ENCODE measurements around the gene PDE9A.

The PDE9A gene

DNA sequence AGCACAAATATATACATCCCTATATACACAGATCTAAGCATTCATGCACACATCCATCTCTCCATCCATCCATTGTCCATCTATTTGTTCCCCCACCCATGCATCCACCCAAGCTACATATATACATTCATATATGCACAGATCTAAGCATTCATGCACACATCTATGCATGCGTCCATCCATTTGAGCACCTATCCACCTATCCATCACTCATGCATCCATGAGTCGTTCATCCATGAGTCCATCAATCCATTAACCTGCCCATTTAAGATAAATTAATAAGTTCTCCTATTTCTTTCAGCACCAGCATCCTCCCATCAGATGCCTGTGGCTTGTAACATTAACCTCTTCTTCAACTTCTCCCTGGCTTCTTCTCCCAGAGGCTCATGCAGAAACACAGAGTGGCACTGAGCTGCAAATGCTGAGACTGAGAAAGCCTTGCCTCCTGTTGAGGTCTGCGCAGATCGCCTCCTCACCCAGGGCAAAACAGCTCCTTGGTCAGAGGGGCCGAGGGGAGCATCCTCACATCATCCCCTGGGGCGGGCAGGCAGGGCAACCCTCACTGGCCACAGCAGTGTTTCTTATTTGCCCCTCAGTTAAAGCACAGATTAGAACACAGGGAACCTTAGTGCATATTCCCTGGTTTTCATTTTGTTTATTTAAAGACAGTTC, 17.4 kb upstream of the PDE9A start:
- no peak overlapping the region for H3K4me3 ChIP-seq (ENCODE audit: low read depth, low read length)
- TF ChIP-seq, protein P1, sequence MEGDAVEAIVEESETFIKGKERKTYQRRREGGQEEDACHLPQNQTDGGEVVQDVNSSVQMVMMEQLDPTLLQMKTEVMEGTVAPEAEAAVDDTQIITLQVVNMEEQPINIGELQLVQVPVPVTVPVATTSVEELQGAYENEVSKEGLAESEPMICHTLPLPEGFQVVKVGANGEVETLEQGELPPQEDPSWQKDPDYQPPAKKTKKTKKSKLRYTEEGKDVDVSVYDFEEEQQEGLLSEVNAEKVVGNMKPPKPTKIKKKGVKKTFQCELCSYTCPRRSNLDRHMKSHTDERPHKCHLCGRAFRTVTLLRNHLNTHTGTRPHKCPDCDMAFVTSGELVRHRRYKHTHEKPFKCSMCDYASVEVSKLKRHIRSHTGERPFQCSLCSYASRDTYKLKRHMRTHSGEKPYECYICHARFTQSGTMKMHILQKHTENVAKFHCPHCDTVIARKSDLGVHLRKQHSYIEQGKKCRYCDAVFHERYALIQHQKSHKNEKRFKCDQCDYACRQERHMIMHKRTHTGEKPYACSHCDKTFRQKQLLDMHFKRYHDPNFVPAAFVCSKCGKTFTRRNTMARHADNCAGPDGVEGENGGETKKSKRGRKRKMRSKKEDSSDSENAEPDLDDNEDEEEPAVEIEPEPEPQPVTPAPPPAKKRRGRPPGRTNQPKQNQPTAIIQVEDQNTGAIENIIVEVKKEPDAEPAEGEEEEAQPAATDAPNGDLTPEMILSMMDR (IDR thresholded peaks at IDR 0.05; ENCODE audit: low read depth, low read length, missing control alignments): no peak
- no peak for DNase-seq (ENCODE audit: low read depth)

GRCh38 chr21:42636520-42637266, 16.7 kb upstream of the PDE9A start:
- H3K4me3 ChIP-seq (ENCODE audit: low read depth, low read length): no peak overlapping the region
- TF ChIP-seq, protein P1 (IDR thresholded peaks at IDR 0.05; ENCODE audit: low read depth, low read length, missing control alignments): no peak
- no peak for DNase-seq (ENCODE audit: low read depth)

GRCh38 chr21:42637267-42638041, 16.0 kb upstream of the PDE9A start:
- H3K4me3 ChIP-seq (ENCODE audit: low read depth, low read length): no peak overlapping the region
- no peak for DNase-seq (ENCODE audit: low read depth)
- TF ChIP-seq, protein P1 (IDR thresholded peaks at IDR 0.05; ENCODE audit: low read depth, low read length, missing control alignments): no peak

DNA sequence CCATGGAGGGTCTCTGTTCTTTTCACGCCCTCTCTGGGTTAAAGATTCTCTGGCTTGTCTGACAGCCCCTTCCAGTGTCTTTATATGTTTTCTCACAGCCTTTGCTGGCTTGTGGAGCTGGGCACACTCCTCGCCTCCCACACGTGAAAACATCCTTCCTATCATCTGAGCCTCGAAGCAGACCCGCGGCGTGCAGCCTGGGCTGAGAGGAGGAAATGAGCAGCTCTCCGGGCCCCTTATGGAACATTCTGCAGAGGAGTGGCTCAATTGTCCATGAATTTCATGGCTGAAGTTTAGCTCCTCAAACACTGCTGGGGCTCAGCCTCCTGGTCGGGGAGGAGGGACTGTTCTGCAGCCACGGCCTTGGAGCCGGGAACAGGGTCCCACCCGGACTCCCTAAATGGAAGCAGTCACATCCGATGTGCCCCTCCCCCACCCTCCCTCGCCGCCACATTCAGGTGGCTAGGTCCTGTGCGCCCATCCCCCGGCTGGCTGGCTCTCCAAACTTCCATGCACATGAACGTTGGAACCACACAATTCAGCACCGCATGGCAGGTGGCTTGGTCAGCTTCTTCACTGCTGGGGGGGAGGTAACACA, 15.1 kb upstream of the PDE9A start:
- TF ChIP-seq, protein P1 (IDR thresholded peaks at IDR 0.05; ENCODE audit: low read depth, low read length, missing control alignments): no peak
- DNase-seq (ENCODE audit: low read depth): no peak
- no peak overlapping the region for H3K4me3 ChIP-seq (ENCODE audit: low read depth, low read length)

DNA sequence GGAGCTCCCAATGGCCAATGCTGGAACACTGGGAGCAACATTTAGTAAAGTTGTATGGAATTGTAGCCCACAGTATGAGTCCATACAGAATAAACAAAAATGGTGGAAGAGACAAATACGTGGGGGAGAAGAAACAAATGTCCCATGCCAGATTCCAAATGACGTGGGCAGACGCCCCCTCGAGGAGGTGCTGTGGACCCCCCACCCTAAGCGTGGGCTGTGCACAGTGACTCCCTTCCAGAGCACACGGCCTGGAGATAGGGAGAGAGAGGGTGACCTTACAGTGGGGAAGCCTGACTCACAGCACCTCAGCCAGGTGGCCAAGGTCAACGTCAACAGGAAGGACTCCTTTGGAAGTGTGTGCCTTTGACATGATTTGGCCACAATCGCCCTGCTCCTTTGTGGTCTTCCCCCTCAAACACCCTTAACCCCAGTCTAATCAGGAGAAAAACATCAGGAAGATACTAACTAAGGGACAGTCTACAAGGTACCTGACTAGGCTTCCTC, 13.7 kb upstream of the PDE9A start:
- no peak overlapping the region for H3K4me3 ChIP-seq (ENCODE audit: low read depth, low read length)
- TF ChIP-seq, protein P1 (IDR thresholded peaks at IDR 0.05; ENCODE audit: low read depth, low read length, missing control alignments): no peak
- no peak for DNase-seq (ENCODE audit: low read depth)

- TF ChIP-seq, protein P1 (IDR thresholded peaks at IDR 0.05; ENCODE audit: low read depth, low read length, missing control alignments): no peak
- no peak for DNase-seq (ENCODE audit: low read depth)
- H3K4me3 ChIP-seq (ENCODE audit: low read depth, low read length): no peak overlapping the region
Observed at GRCh38 chr21:42640486-42640885, 12.9 kb upstream of the PDE9A start.

All from GM12864 (cell line).